HG03342 (cell line): ENCODE measurements around the gene NXPE4.

Experiments
- ATAC-seq: cut with Tn5 transposase; IDR thresholded peaks from one replicate; pipeline ENCODE4 v1.9.1; 2021; ENCODE audit warnings: mild to moderate bottlenecking, moderate library complexity; ENCODE audit not compliant: unreplicated experiment

The NXPE4 gene

GRCh38 chr11:114563077-114563476, 32.5 kb downstream of the NXPE4 start:
- ATAC-seq: no peak

DNA sequence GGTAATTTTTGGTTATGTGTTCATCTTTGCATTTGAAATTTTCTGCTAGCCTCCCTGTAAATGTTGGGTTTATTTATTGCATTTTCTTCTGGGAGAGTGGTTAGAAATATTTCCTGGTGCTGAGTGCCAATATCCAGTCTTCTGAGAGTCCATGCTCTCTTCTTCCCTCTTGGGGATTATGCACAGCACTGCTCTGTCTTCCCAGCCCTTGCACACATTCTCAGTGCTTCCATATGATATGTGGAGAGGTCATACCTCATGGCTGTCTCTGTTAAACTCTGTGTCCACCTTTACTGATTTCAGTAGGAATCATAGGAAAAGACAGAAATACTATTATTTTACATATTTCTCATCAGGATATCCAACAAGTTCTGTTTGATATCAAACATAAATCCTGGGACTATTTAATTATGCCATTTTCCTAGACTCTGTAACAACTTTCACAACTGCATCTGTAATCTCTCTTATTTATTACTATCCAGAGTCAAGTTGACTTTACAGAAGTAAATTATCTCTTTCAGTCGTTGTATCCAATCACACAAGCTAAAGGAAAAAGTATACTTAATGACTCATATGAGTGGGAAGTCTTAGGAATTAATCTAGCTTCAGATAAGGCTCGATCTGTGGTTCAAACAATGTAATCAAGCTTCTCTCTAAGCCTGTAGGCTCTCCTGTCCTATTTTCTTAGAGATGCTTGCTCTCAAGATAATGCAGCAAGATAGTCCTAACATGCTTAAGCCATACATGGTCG, 33.2 kb downstream of the NXPE4 start:
- ATAC-seq: no peak

DNA sequence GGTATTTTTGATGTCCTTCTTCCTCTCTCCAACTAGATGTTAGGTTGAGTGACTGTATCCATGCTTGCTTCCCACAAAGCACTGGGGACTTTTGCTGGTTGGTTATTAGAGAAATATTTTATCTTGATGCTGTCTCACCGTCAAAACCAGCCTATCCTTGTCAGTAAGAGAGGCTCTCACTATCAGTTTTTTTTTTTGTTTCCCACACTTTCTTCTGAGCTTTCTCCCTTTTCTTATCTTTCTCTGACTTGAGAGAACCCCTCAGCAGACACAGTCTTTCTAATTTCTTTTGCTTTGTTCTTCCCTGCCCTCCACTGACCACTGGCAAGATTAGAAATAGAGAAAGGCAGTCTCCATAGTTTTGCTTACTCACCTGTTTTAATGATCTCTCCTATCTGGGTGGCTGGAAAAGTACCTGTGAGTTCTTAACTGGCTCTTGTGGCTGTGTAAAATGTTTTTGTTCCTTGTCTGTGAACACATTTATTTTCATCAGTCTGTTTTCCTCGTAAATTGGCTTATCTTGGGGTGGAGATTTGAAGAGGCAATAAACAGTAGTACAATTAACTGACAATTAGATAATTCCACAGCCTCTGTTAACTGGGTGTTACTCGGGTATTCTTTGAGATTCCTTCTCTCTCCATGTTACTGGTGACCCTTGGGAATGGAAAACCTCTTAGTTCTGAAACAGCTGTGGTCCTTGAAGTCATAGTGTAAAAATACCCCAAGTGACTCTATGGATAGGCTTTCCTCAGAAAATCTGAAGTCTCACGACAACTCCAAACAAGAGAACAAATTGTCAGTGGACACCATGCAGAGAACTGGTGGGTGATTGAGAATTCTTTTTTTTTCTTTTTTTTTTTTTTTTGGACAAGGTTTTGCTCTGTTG, 35.9 kb downstream of the NXPE4 start, which contains the start of gene NXPE1:
TSS of gene NXPE1 (minus strand) at position 457 of the 886 bp plus-strand sequence. CDS start 8,680 bp downstream, outside the sequence.
- ATAC-seq: no peak

DNA sequence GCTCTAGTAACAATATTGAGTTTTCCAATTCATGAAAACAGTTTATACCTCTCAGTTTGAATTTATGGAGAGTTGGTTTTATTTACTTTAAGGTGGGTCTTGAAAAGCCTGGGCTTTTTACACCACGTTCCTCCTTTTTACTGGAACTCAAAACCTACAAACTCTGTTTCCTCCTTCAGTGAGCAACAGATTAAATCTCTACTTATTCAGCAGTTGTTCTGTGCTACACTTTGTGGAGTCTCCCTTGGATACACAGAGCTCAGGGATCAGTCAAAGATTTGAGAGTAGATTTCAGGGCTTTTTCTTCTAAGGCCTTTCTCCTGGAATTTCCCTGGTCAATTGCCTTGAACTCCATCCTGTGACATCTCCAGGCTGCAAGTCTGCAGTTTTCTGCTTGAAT, 39.5 kb downstream of the NXPE4 start:
- ATAC-seq: no peak

DNA sequence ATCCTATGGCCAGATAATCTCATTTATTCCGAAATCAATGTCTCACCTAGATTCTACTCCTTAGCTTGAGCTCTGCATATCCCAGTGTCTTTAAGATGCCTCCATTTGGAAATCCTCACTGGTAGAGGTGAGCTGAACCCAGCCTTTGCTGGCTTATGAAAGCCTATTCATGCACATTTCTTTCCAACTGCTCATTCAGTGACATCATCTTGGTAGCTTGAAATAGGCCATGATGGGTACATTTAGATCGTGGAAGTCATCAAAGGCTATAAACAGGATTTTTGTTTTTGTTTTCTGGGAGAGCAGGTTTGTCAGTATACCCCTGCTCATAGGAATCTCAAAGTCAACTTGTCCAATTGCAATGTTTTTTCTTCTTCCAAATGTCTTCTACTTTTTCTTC, 41.9 kb downstream of the NXPE4 start:
- no peak for ATAC-seq

DNA sequence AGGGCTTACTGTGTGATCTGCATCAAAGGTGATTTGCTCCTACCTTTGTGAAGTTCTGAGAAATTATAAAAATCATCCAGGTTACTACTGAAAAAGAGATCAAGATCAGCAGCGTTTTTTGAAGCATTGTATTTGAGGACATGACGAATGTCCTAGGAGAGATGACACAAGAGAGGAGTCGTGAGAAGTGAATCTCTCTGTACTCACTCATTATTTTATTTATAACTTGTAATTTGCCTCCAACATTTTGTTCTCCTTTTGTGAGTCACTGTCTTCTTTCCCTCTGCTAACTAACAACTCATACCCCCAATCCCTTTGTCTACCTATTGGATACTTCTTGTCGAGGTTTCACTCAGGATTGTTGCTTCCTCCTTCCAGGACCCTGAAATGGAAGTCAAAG, 44.5 kb downstream of the NXPE4 start:
- ATAC-seq: no peak

DNA sequence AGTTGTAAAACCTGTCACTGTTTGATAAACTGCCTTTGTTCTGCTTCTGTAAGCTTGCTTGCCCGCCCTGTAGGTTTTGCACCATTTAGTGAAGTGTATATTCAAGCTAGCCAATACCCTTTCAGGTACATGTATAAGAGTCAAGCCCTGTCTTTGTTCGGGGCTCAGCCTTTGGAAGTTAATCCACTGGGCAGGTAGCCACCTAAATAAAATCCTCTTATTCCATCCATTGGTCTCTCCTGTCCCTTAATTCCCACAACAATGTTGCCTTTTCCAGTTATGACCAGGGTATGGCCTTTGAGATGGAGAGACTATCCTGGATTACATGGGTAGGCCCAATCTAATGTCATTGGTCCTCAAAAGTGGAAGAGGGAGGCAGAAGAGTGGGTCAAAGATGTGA, 69.9 kb downstream of the NXPE4 start:
- ATAC-seq: no peak

DNA sequence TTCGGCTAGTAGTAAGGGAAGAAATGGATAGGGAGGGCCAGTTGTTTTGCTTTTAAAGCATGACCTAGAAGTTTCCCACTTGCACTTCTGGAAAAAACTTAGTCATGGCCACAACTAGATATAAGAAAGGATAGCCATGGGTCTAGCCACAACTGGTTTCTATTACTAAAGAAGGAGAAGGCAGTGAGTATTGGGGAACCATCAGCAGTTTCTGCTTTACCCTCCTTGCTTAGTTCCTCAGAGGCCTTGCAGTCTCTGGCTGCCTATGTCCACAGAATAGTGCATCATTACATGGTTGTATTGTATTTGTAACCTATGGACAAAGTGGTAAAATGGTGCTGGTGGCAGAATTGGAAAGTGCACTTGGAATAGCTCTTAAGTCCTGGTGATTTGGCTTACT, 71.5 kb downstream of the NXPE4 start:
- ATAC-seq: no peak

DNA sequence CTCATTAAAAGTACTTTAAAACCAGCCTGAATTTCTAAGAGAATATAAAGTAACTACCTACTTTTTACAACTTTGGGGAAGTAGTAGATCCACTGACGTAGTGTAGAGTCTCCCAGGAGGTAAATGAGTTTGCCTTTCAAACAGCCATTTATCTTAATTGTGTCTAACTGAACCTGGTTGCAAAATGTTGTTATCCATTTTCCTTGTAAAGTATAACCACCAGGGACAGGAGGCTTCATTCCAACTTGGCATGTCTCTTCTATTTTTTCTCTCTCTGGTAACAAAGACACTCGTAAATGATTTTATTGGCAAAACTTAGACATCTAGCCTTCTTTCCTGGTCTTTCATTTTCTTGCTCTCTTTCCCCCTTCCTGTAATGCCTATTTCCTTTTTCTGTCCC, 72.8 kb downstream of the NXPE4 start:
- no peak for ATAC-seq
